Measurements from ENCODE around the gene TXLNA. TPM values are rescaled to one million over a fixed set of nuclear protein-coding genes. Genes with fewer than 3 reads are reported as not detected.

The TXLNA gene
- total RNA-seq, 1 donor from 2014 or later: 74.8 TPM

DNA sequence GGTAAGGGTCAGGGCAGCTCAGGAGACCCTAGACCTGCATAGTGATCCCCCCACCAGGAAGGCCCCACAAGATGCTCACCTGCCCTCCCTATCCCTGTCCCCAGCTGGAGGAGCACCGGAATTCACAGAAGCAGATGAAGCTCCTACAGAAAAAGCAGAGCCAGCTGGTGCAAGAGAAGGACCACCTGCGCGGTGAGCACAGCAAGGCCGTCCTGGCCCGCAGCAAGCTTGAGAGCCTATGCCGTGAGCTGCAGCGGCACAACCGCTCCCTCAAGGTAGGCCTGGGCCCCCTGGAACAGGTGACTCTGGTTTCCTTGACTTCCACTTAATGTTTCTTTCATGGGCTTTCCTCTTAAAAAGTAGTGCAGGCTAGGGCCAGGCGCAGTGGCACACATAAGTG is 8.4 kb downstream of the TXLNA start:
- TF ChIP-seq, protein P1, sequence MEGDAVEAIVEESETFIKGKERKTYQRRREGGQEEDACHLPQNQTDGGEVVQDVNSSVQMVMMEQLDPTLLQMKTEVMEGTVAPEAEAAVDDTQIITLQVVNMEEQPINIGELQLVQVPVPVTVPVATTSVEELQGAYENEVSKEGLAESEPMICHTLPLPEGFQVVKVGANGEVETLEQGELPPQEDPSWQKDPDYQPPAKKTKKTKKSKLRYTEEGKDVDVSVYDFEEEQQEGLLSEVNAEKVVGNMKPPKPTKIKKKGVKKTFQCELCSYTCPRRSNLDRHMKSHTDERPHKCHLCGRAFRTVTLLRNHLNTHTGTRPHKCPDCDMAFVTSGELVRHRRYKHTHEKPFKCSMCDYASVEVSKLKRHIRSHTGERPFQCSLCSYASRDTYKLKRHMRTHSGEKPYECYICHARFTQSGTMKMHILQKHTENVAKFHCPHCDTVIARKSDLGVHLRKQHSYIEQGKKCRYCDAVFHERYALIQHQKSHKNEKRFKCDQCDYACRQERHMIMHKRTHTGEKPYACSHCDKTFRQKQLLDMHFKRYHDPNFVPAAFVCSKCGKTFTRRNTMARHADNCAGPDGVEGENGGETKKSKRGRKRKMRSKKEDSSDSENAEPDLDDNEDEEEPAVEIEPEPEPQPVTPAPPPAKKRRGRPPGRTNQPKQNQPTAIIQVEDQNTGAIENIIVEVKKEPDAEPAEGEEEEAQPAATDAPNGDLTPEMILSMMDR (IDR thresholded peaks at IDR 0.05; ENCODE audit: insufficient read depth, low read length, poor library complexity, severe bottlenecking): no peak
- no peak for DNase-seq (ENCODE audit: low read depth)
- Histone ChIP-seq H3K36me3 (ENCODE audit: control insufficient read depth, insufficient read depth, low read length) (peaks cover 14% of the 10 kb centered on the region), H3K27me3 (ENCODE audit: control insufficient read depth, insufficient read depth, low read length) (no peaks in the 10 kb centered on the region), H3K4me3 (ENCODE audit: low read depth, low read length) (no peak overlapping the region)

DNA sequence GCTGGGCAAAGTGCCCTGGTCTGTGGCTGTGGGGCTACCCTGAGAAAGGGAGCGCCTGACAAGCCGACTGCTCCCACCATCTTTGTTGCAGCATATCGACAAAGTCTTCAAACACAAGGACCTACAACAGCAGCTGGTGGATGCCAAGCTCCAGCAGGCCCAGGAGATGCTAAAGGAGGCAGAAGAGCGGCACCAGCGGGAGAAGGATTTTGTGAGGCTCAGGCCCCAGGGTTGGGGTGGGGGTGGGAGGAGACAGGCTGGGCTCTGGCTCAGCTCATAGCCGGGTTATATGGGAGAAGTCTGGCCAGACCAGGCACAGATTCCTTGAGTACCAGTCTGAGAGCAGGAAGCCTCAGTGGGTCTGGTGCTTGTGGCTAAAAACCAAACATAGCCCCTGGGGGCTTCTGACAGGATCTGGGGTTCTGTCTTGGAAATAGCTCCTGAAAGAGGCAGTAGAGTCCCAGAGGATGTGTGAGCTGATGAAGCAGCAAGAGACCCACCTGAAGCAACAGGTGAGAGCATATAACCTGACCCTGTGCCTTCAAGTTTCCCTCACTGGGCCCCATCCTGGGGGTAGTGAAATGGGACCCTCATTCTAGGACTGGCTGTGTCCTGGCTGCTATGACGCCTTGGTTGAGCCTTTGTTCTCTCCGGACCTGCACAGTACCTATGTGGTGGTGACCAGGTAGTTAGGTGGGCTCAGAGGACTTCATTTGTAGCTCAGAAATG is 12.9 kb downstream of the TXLNA start:
- peaks cover 15% of the 10 kb centered on the region for H3K36me3 ChIP-seq (ENCODE audit: control insufficient read depth, insufficient read depth, low read length)
- H3K27me3 ChIP-seq (ENCODE audit: control insufficient read depth, insufficient read depth, low read length): no peaks in the 10 kb centered on the region
- TF ChIP-seq, protein P1 (IDR thresholded peaks at IDR 0.05; ENCODE audit: insufficient read depth, low read length, poor library complexity, severe bottlenecking): no peak
- DNase-seq (ENCODE audit: low read depth): no peak
- no peak overlapping the region for H3K4me3 ChIP-seq (ENCODE audit: low read depth, low read length)

DNA sequence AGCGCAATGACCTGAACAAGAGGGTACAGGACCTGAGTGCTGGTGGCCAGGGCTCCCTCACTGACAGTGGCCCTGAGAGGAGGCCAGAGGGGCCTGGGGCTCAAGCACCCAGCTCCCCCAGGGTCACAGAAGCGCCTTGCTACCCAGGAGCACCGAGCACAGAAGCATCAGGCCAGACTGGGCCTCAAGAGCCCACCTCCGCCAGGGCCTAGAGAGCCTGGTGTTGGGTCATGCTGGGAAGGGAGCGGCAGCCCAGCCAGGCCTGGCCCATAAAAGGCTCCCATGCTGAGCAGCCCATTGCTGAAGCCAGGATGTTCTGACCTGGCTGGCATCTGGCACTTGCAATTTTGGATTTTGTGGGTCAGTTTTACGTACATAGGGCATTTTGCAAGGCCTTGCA is 15.5 kb downstream of the TXLNA start:
- TF ChIP-seq, protein P1 (IDR thresholded peaks at IDR 0.05; ENCODE audit: insufficient read depth, low read length, poor library complexity, severe bottlenecking): no peak
- peaks cover 8% of the 10 kb centered on the region for H3K36me3 ChIP-seq (ENCODE audit: control insufficient read depth, insufficient read depth, low read length)
- H3K27me3 ChIP-seq (ENCODE audit: control insufficient read depth, insufficient read depth, low read length): no peaks in the 10 kb centered on the region
- H3K4me3 ChIP-seq (ENCODE audit: low read depth, low read length): no peak overlapping the region
- no peak for DNase-seq (ENCODE audit: low read depth)

DNA sequence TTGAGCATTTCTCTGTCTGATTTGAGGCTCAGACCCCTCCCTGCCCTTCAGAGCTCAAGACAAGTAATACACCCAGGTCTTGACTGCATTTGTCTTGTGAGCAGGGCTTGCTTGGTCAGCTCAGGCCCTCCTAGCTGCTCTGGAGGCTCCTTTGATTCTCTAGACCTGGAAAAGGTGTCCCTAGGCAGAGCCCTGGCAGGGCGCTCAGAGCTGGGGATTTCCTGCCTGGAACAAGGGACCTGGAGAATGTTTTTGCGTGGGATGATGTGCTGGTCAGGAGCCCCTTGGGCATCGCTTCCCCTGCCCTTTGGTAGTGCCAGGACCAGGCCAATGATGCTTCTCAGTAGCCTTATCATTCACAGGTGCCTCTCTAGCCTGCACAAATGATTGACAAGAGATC is 16.1 kb downstream of the TXLNA start:
- no peaks in the 10 kb centered on the region for H3K27me3 ChIP-seq (ENCODE audit: control insufficient read depth, insufficient read depth, low read length)
- H3K4me3 ChIP-seq (ENCODE audit: low read depth, low read length): no peak overlapping the region
- TF ChIP-seq, protein P1 (IDR thresholded peaks at IDR 0.05; ENCODE audit: insufficient read depth, low read length, poor library complexity, severe bottlenecking): no peak
- DNase-seq (ENCODE audit: low read depth): no peak
- H3K36me3 ChIP-seq (ENCODE audit: control insufficient read depth, insufficient read depth, low read length): peaks cover 8% of the 10 kb centered on the region

DNA sequence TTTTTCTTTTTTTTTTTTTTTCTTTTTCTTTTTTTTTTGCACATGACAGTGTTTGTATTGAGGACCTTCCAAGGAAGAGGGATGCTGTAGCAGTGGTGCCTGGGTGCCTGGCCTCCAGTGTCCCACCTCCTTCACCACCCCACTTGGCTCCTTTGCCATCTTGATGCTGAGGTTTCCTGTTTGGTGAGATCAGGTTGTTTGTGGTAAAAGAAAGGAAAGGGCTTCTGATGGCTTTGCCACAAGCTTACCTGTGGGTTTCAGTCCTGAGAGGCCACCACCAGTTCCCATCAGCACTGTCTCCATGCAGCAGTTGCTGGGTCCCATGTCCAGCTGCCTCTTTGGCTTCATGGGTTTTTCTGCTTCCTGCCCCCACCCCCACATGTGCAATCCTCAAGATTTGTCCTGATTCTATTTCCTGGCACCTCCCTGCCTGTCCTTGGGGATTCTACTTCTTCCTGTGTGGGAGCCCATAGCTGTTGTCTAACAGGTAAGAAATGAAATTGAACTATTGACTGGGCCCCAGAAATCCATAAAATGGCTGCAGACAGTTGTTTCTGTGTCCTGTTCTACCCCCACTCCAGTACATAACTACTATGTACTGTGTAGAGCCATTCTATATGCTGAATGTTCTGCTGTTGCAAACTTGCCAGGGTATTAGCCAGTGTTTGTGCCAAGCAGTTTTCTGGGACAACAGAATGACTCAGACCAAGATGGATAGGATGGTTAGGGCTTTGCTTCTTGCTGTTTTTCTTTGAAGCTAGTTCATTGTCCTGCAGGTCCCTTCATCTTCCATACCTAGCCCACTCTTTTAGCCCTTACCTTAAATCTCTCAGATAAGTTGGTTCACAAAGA is 16.7 kb downstream of the TXLNA start:
- H3K36me3 ChIP-seq (ENCODE audit: control insufficient read depth, insufficient read depth, low read length): peaks cover 5% of the 10 kb centered on the region
- TF ChIP-seq, protein P1 (IDR thresholded peaks at IDR 0.05; ENCODE audit: insufficient read depth, low read length, poor library complexity, severe bottlenecking): no peak

More for the DNA sequence above, 16.7 kb downstream of the TXLNA start:
- Histone ChIP-seq H3K4me3 (ENCODE audit: low read depth, low read length) (no peak overlapping the region), H3K27me3 (ENCODE audit: control insufficient read depth, insufficient read depth, low read length) (no peaks in the 10 kb centered on the region)
- no peak for DNase-seq (ENCODE audit: low read depth)
